Lower lobe of right lung (tissue), 2 donors: ENCODE results near the gene TENT4A. TPM values are rescaled to one million over a fixed set of nuclear protein-coding genes. Genes with fewer than 3 reads are reported as not detected.

Experiments used
- ATAC-seq, 2 donors: fragments of 200-7000 bp; cut with Tn5 transposase; one replicate each; pipeline ENCODE4 v1.9.1; 2020 to 2022; ENCODE audit warnings: mild to moderate bottlenecking in 2 of 2, moderate library complexity in 2 of 2
- DNase-seq: peaks from one replicate; pipeline ENCODE4 v3.0.0-alpha.2; 2020
- H3K27ac ChIP-seq: fragments of 200-600 bp; one replicate; pipeline ENCODE4 v1.8.0; 2022
- H3K27me3 ChIP-seq: fragments of 200-600 bp; one replicate; pipeline ENCODE4 v1.8.0; 2022; ENCODE audit warnings: low read depth
- H3K36me3 ChIP-seq: fragments of 200-600 bp; one replicate; pipeline ENCODE4 v1.8.0; 2022; ENCODE audit warnings: mild to moderate bottlenecking
- H3K4me1 ChIP-seq: fragments of 200-600 bp; one replicate; pipeline ENCODE4 v1.8.0; 2022
- H3K4me3 ChIP-seq: fragments of 200-600 bp; one replicate; pipeline ENCODE4 v1.8.0; 2022; ENCODE audit warnings: mild to moderate bottlenecking
- H3K9me3 ChIP-seq: fragments of 200-600 bp; one replicate; pipeline ENCODE4 v1.8.0; 2022
- intact Hi-C: fragments of 100-400 bp; cut with DNase I; formaldehyde crosslinking; loops from one replicate; pipeline ENCODE4 v1.11.0; 2022
- total RNA-seq: library from RNA; stranded (reverse); fragmentation: NEBNext Ultra II Directional; extraction: Animal tissue kit (Norgen Biotek cat#: 25700); gene quantifications from one replicate; pipeline ENCODE4 v1.2.1, GENCODE V29; 2021
- TF ChIP-seq, protein P1 (sequence below): fragments of 200-600 bp; IDR thresholded peaks from one replicate; pipeline ENCODE4 v1.8.0; 2022; ENCODE audit warnings: antibody characterized with exemption, mild to moderate bottlenecking
- donor health status: DM: no; HTN: yes; CAD: no; lungs with severe emphysema.

TENT4A gene
- total RNA-seq, 1 donor from 2014 or later = 24.1 TPM

DNA sequence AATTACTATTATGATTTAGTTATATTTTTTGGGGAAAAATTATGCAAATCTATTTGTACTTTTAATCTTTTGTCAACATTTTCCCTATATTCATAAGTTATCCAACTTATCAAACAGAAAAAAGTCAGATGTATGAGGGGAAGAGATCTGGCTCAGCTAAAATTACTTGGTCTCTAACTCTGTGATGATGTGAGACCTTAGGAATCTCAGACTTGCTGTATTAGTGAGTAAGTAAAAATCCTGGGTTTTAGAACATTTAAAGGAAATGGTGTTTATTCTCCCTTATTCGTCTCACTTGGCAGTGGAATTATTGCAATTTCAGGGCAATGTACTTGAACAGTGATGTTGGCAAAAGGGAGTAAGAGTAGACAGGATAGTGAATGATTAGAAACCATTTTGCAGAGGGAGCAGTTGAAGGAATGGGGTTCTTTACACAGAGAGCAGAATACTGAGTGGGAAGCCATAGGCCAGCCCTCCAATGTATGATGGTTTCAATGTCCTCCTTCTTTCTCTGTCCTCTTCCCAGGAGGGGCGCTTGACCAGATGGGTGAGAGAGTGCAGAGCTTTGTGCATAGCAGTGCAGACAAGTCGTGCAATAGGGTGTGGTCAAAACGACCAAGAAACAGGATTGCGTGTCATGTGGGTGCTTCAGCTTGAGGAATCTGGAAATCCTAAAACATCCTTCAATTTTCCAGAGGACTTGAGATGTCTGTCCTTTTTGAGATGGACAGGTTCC is 91.7 kb downstream of the TENT4A start:
- Histone ChIP-seq H3K36me3 (no peaks in the 10 kb centered on the region), H3K9me3 (peaks cover 5% of the 10 kb centered on the region), H3K27ac (no peak overlapping the region), H3K27me3 (no peaks in the 10 kb centered on the region), H3K4me1 (no peaks in the 10 kb centered on the region), H3K4me3 (no peak overlapping the region)
- TF ChIP-seq, protein P1, sequence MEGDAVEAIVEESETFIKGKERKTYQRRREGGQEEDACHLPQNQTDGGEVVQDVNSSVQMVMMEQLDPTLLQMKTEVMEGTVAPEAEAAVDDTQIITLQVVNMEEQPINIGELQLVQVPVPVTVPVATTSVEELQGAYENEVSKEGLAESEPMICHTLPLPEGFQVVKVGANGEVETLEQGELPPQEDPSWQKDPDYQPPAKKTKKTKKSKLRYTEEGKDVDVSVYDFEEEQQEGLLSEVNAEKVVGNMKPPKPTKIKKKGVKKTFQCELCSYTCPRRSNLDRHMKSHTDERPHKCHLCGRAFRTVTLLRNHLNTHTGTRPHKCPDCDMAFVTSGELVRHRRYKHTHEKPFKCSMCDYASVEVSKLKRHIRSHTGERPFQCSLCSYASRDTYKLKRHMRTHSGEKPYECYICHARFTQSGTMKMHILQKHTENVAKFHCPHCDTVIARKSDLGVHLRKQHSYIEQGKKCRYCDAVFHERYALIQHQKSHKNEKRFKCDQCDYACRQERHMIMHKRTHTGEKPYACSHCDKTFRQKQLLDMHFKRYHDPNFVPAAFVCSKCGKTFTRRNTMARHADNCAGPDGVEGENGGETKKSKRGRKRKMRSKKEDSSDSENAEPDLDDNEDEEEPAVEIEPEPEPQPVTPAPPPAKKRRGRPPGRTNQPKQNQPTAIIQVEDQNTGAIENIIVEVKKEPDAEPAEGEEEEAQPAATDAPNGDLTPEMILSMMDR = no peak
- intact Hi-C loops = no loop called here
- DNase-seq (no peak), ATAC-seq (no peak)

DNA sequence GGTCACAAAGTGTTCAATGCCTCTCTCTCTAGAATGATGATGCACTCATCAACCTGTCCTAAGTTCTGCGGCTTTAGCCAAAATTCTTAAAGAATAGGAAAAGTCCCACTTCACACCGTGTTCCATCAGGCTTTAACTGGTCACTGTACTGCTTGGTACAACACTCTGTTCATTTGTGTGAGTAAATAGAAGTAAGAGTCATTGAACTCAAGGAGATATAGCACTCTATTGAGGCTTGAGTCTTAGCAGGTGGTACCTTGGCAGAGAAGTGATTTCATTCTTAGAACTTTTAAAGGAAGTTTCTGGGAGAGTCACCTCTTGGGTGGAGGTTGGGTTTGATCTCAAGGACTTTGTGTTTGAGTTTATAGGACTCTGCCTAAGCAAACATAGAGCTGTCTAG is 92.6 kb downstream of the TENT4A start:
- no peak overlapping the region for H3K27ac ChIP-seq
- TF ChIP-seq, protein P1 = no peak
- peaks cover 5% of the 10 kb centered on the region for H3K9me3 ChIP-seq
- ATAC-seq (peak; percentile 85 to 91), DNase-seq (no peak)
- no peaks in the 10 kb centered on the region for H3K27me3 ChIP-seq
- intact Hi-C loops = no loop called here
- H3K36me3 ChIP-seq = no peaks in the 10 kb centered on the region
- H3K4me3 ChIP-seq = no peak overlapping the region
- no peaks in the 10 kb centered on the region for H3K4me1 ChIP-seq

Other genes starting within 250 kb of the TENT4A start
- gene NSUN2, start 80.4 kb upstream of the TENT4A start, total RNA-seq = 43.3 TPM
- 8.3 TPM for gene SRD5A1, start 80.0 kb upstream of the TENT4A start, total RNA-seq